GM13977 (cell line): ENCODE results near the gene RBM15.

ENCODE experiments used
- DNase-seq: peaks from one replicate; pipeline ENCODE4 v3.0.0; 2012; ENCODE audit warnings: low spot score
- CTCF ChIP-seq: IDR thresholded peaks from 2 replicates; pipeline ENCODE4 v1.5.1; 2012; ENCODE audit warnings: mild to moderate bottlenecking, control low read depth; ENCODE audit not compliant: insufficient read depth; ENCODE audit errors: extremely low read depth, missing control alignments
- in situ Hi-C: fragments of 300-500 bp; cut with MboI; formaldehyde crosslinking; loops from one replicate; pipeline ENCODE4 v1.12.0; 2022; ENCODE audit warnings: low sequenced_read_pairs, low pct_unique_long_range_greater_than_20kb, mixed read lengths, inconsistent platforms; ENCODE audit not compliant: unreplicated experiment

RBM15 gene, protein sequence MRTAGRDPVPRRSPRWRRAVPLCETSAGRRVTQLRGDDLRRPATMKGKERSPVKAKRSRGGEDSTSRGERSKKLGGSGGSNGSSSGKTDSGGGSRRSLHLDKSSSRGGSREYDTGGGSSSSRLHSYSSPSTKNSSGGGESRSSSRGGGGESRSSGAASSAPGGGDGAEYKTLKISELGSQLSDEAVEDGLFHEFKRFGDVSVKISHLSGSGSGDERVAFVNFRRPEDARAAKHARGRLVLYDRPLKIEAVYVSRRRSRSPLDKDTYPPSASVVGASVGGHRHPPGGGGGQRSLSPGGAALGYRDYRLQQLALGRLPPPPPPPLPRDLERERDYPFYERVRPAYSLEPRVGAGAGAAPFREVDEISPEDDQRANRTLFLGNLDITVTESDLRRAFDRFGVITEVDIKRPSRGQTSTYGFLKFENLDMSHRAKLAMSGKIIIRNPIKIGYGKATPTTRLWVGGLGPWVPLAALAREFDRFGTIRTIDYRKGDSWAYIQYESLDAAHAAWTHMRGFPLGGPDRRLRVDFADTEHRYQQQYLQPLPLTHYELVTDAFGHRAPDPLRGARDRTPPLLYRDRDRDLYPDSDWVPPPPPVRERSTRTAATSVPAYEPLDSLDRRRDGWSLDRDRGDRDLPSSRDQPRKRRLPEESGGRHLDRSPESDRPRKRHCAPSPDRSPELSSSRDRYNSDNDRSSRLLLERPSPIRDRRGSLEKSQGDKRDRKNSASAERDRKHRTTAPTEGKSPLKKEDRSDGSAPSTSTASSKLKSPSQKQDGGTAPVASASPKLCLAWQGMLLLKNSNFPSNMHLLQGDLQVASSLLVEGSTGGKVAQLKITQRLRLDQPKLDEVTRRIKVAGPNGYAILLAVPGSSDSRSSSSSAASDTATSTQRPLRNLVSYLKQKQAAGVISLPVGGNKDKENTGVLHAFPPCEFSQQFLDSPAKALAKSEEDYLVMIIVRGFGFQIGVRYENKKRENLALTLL

GRCh38 chr1:110338886-110339406, at the start of gene RBM15:
Gene RBM15 (plus strand): TSS chr1:110339377. CDS start chr1:110339406, 29 bp downstream.
- in situ Hi-C loops: no loop called here
- peak; percentile 96 for DNase-seq

GRCh38 chr1:110291241-110292030, 47.7 kb upstream of the RBM15 start:
- TF ChIP-seq CTCF: no peak
- in situ Hi-C loops: no loop called here
- no peak for DNase-seq

More at GRCh38 chr1:110338886-110339406, at the start of gene RBM15:
- TF ChIP-seq CTCF: no peak

DNA sequence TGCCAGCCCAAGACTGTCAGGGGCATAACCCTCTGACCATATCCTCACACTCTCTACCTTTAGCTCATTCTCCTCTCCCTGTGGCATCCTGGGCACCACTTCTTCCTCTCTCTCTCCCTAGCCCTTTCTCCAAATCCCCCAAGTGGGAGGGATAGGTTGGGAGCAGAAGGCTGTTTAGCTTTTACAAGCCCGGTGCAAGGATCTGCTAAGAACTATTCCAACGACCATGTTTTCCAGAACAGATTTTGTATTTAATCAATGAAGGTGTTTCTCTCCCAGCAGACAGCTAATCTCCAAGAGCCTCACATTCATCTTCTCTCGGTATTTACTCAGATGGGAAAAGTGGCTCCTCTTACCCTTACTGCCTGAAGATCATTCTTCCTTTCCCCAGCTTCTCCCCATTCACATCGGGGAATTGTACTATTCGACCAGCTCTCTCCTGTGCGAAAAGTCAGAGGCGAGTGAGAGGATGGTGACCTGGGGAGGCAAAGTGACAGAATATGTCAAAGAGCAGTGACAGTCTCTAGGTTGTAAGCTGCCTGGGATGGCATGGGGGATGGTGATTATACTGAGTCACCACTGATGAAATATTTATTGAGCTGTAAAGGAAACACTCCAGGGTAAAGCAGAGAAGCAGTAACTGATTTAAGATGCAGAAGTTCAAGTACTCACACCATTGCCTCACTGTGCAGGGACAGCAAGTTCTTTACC, 47.0 kb upstream of the RBM15 start:
- no peak for TF ChIP-seq CTCF
- in situ Hi-C loops: no loop called here
- no peak for DNase-seq

DNA sequence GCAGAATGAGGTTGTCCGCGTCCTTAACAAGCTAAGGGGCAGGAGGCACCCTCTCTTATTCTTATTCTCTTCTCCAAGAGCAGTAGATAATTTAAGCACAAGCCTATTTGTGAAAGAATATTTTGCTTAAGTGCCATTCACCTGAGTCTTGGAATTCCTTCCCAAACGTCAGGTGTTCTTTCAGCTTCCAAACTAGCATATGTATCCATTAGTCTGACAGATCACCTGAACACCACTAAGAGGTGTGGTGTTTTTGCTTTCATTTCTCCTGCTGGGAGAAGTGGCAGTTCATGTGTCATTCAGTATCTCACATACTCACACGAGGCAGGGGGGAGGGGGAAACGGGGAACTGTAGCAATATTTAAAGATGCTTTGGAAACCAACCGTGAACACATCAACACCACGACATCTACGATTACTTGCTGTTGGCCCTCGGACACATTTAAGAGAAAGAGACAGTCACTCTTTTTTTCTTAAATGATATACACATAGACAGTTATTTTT, 45.5 kb upstream of the RBM15 start:
- no peak for DNase-seq
- in situ Hi-C loops: no loop called here
- TF ChIP-seq CTCF: no peak

DNA sequence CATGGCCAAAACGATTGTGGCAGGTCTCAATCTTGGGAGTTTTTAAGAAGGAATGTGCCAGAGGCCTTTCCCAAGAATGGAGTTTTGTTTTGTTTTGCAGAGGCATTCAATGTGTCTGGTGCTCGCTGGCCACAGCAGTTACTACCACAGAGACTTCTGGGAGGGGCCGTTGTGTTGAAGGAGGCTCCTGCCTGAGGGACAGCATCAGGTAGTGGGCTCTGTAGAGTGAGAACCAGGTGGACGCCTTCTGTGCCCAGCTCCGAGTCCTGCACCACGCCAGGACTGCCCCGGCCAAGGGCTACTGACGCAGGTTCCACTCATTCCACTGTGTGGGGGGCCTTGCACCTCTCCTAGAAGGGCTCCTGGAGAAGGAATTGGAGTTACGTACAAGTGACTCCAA, 44.9 kb upstream of the RBM15 start:
- DNase-seq: no peak
- no peak for TF ChIP-seq CTCF
- in situ Hi-C loops: no loop called here
